H9 (cell line): ENCODE measurements around the gene WSCD1. TPM values are rescaled to one million over a fixed set of nuclear protein-coding genes. Genes with fewer than 3 reads are reported as not detected.

Experiments used
- DNase-seq: peaks from one replicate; pipeline ENCODE4 v3.0.0-alpha.2; 2017
- H2AFZ ChIP-seq: one replicate; pipeline ENCODE4 v1.6.1; 2013; ENCODE audit warnings: mild to moderate bottlenecking, low read length, control low read depth, moderate library complexity
- H2AK5ac ChIP-seq: 2 replicates; pipeline ENCODE4 v1.6.1; 2013; ENCODE audit warnings: low read length, control low read depth, mixed read lengths; ENCODE audit not compliant: insufficient read length
- H2BK120ac ChIP-seq: one replicate; pipeline ENCODE4 v1.6.1; 2013; ENCODE audit warnings: low read depth, mild to moderate bottlenecking, low read length, control low read depth, inconsistent platforms; ENCODE audit not compliant: poor library complexity, severe bottlenecking
- H2BK12ac ChIP-seq: 2 replicates; pipeline ENCODE4 v1.6.1; 2013; ENCODE audit warnings: low read length, control low read depth, mixed read lengths, low read depth; ENCODE audit not compliant: insufficient read length
- H2BK15ac ChIP-seq: 2 replicates; pipeline ENCODE4 v1.6.1; 2013; ENCODE audit warnings: low read depth, low read length, control low read depth
- H2BK20ac ChIP-seq: one replicate; pipeline ENCODE4 v1.6.1; 2013; ENCODE audit warnings: low read depth, mild to moderate bottlenecking, low read length, control low read depth, inconsistent platforms; ENCODE audit not compliant: poor library complexity, severe bottlenecking
- H2BK5ac ChIP-seq: 2 replicates; pipeline ENCODE4 v1.6.1; 2013; ENCODE audit warnings: low read length, control low read depth, mixed read lengths; ENCODE audit not compliant: insufficient read length
- H3K14ac ChIP-seq: 2 replicates; pipeline ENCODE4 v1.6.1; 2013; ENCODE audit warnings: low read length, control low read depth; ENCODE audit not compliant: insufficient read depth
- H3K18ac ChIP-seq: 2 replicates; pipeline ENCODE4 v1.6.1; 2013; ENCODE audit warnings: low read depth, mild to moderate bottlenecking, mixed read lengths, low read length, control low read depth; ENCODE audit not compliant: insufficient read length
- H3K23ac ChIP-seq: 2 replicates; pipeline ENCODE4 v1.6.1; 2013; ENCODE audit warnings: low read length, control low read depth, mixed read lengths, low read depth; ENCODE audit not compliant: insufficient read length
- H3K23me2 ChIP-seq: 2 replicates; pipeline ENCODE4 v1.6.1; 2013; ENCODE audit warnings: low read depth, mild to moderate bottlenecking, mixed read lengths, low read length, control low read depth; ENCODE audit not compliant: insufficient read length, poor library complexity, severe bottlenecking
- H3K27ac ChIP-seq: 2 replicates; pipeline ENCODE4 v1.5.1; 2013; ENCODE audit warnings: low read length, control low read depth, mixed read lengths, low read depth; ENCODE audit not compliant: insufficient read length
- H3K27me3 ChIP-seq: 2 replicates; pipeline ENCODE4 v1.6.1; 2013; ENCODE audit warnings: low read length, control low read depth, inconsistent platforms; ENCODE audit not compliant: insufficient read depth
- H3K4ac ChIP-seq: 2 replicates; pipeline ENCODE4 v1.6.1; 2013; ENCODE audit warnings: low read depth, mild to moderate bottlenecking, control low read depth, inconsistent platforms, low read length, moderate library complexity
- H3K4me1 ChIP-seq: 2 replicates; pipeline ENCODE4 v1.6.1; 2013; ENCODE audit warnings: low read length, control low read depth, inconsistent platforms; ENCODE audit not compliant: insufficient read depth
- H3K4me2 ChIP-seq: 2 replicates; pipeline ENCODE4 v1.6.1; 2013; ENCODE audit warnings: low read length, control low read depth, mixed read lengths; ENCODE audit not compliant: insufficient read length, insufficient read depth
- H3K56ac ChIP-seq: 2 replicates; pipeline ENCODE4 v1.6.1; 2013; ENCODE audit warnings: low read depth, mild to moderate bottlenecking, mixed read lengths, low read length, control low read depth; ENCODE audit not compliant: insufficient read length
- H3K79me1 ChIP-seq: 2 replicates; pipeline ENCODE4 v1.6.1; 2013; ENCODE audit warnings: low read depth, mild to moderate bottlenecking, moderate library complexity, low read length, control low read depth, inconsistent platforms; ENCODE audit not compliant: insufficient read depth, poor library complexity, severe bottlenecking
- H3K79me2 ChIP-seq: 2 replicates; pipeline ENCODE4 v1.6.1; 2013; ENCODE audit warnings: low read length, control low read depth, inconsistent platforms; ENCODE audit not compliant: insufficient read depth
- H3K9ac ChIP-seq: 2 replicates; pipeline ENCODE4 v1.6.1; 2013; ENCODE audit warnings: low read length, control low read depth, mixed read lengths; ENCODE audit not compliant: insufficient read length; ENCODE audit errors: extremely low read depth
- H3K9me3 ChIP-seq: one replicate; pipeline ENCODE4 v1.6.1; 2013; ENCODE audit warnings: low read depth, low read length, inconsistent platforms; ENCODE audit not compliant: control insufficient read depth
- H3T11ph ChIP-seq: one replicate; pipeline ENCODE4 v1.6.1; 2013; ENCODE audit warnings: mild to moderate bottlenecking, low read length, control low read depth, inconsistent platforms
- H4K20me1 ChIP-seq: one replicate; pipeline ENCODE4 v1.6.1; 2013; ENCODE audit not compliant: control insufficient read depth, insufficient read length, insufficient read depth
- H4K5ac ChIP-seq: 2 replicates; pipeline ENCODE4 v1.6.1; 2013; ENCODE audit warnings: low read depth, mild to moderate bottlenecking, mixed read lengths, low read length, control low read depth; ENCODE audit not compliant: insufficient read length
- H4K8ac ChIP-seq: replicated peaks from 2 replicates; pipeline ENCODE4 v1.6.1; 2013; ENCODE audit warnings: low read length, control low read depth, mixed read lengths, low read depth; ENCODE audit not compliant: insufficient read length
- H4K91ac ChIP-seq: 2 replicates; pipeline ENCODE4 v1.6.1; 2013; ENCODE audit warnings: low read depth, mild to moderate bottlenecking, moderate library complexity, mixed read lengths, low read length, control low read depth; ENCODE audit not compliant: insufficient read length
- H3K27ac Mint-ChIP-seq, 3 experiments: 2 replicates in 2 of 3; 3 replicates in 1 of 3; pipeline ENCODE4 v1.8.0; 2020 to 2021; ENCODE audit warnings: mixed read lengths in 3 of 3, mild to moderate bottlenecking in 1 of 3, moderate library complexity in 1 of 3
- H3K27me3 Mint-ChIP-seq: 2 replicates; pipeline ENCODE4 v1.8.0; 2021; ENCODE audit warnings: low read depth, mild to moderate bottlenecking, moderate library complexity, mixed read lengths
- H3K36me3 Mint-ChIP-seq, 3 experiments: 2 replicates in 2 of 3; 3 replicates in 1 of 3; pipeline ENCODE4 v1.8.0; 2020 to 2021; ENCODE audit warnings: low read depth in 3 of 3, mixed read lengths in 3 of 3; ENCODE audit not compliant: insufficient read depth in 1 of 3
- H3K4me1 Mint-ChIP-seq, 2 experiments: 2 replicates each; pipeline ENCODE4 v1.8.0; 2020; ENCODE audit warnings: mixed read lengths in 2 of 2
- H3K4me3 Mint-ChIP-seq, 2 experiments: 2 replicates in 1 of 2; 3 replicates in 1 of 2; pipeline ENCODE4 v1.8.0; 2020 to 2021; ENCODE audit warnings: mild to moderate bottlenecking in 2 of 2, mixed read lengths in 2 of 2, moderate library complexity in 1 of 2
- H3K9me3 Mint-ChIP-seq, 2 experiments: 2 replicates in 1 of 2; 3 replicates in 1 of 2; pipeline ENCODE4 v1.8.0; 2020; ENCODE audit warnings: mild to moderate bottlenecking in 2 of 2, mixed read lengths in 2 of 2, moderate library complexity in 1 of 2
- CTCF ChIP-seq: fragments of 200-600 bp; sonication (generic); conservative IDR thresholded peaks from 3 replicates; pipeline ENCODE4 v1.8.0; 2021; ENCODE audit warnings: antibody characterized with exemption, mild to moderate bottlenecking
- WGBS: extraction: QIAGEN DNeasy Blood & Tissue Kit; methylation state at CpG from one replicate; pipeline ENCODE4 v1.1.7; 2013; ENCODE audit warnings: missing lambda C conversion rate, low lambda C conversion rate, mixed read lengths; ENCODE audit not compliant: insufficient read length; ENCODE audit errors: extremely low coverage; 5-methylcytosine and 5-hydroxymethylcytosine counted together
- total RNA-seq: library from RNA; stranded (reverse); gene quantifications from 2 replicates; pipeline ENCODE4 v1.2.1, GENCODE V29; 2021

WSCD1 gene
- total RNA-seq, 1 experiment from 2014 or later, result 33.6 TPM

GRCh38 chr17:6165806-6166205 lies 95.6 kb downstream of the WSCD1 start:
- Histone ChIP-seq H3K4me2 (no peak overlapping the region), H2BK5ac (no peak overlapping the region), H3K4ac (no peak overlapping the region), H3K23ac (no peak overlapping the region), H2AFZ (no peak overlapping the region), H3K18ac (no peak overlapping the region), H3K14ac (no peak overlapping the region), H4K8ac (no peak overlapping the region), H2BK120ac (no peak overlapping the region), H3K9me3 (no peaks in the 10 kb centered on the region), H3K79me2 (no peaks in the 10 kb centered on the region), H2AK5ac (no peak overlapping the region), H2BK12ac (no peak overlapping the region), H2BK15ac (no peak overlapping the region), H4K20me1 (no peaks in the 10 kb centered on the region), H3K9ac (no peak overlapping the region), H3K56ac (no peak overlapping the region), H3K79me1 (no peaks in the 10 kb centered on the region), H3K4me1 (peaks cover 5% of the 10 kb centered on the region; the same call in 1 of the 2 replicates), H2BK20ac (no peak overlapping the region), H3K27ac (no peak overlapping the region), H3T11ph (no peak overlapping the region), H4K5ac (no peak overlapping the region), H3K27me3 (no peaks in the 10 kb centered on the region), H4K91ac (no peak overlapping the region), H3K23me2 (no peaks in the 10 kb centered on the region)
- no CpG with 5 or more reads among the region's 6 CpGs for WGBS
- peak; percentile 29 for DNase-seq
- H3K9me3 Mint-ChIP-seq, result peaks cover 9 to 10% of the 10 kb centered on the region in 2 experiments; a peak in 4 of 5 replicates
- no peaks in the 10 kb centered on the region; the same call in none of the 2 replicates for H3K27me3 Mint-ChIP-seq
- H3K27ac Mint-ChIP-seq, result no peak overlapping the region
- TF ChIP-seq CTCF, result no peak
- H3K36me3 Mint-ChIP-seq, result peaks cover 9 to 12% (median 11%) of the 10 kb centered on the region in 3 experiments; a peak in 6 of 7 replicates
- H3K4me3 Mint-ChIP-seq, result no peak overlapping the region; a peak in 1 of 5 replicates
- H3K4me1 Mint-ChIP-seq, result peaks cover 26 to 29% of the 10 kb centered on the region in 2 experiments
